ENCODE results near the gene GDPD5. TPM values are rescaled to one million over a fixed set of nuclear protein-coding genes. Genes with fewer than 3 reads are reported as not detected.

GDPD5 gene
- total RNA-seq, 4 donors from 2014 or later, result 9.6 to 52.9 (median 28.2) TPM

- DNase-seq, result no peak
- intact Hi-C loops (cut with DNase I; ENCODE audit: low total_unique reads), result no loop called here
These were observed 84.6 kb downstream of the GDPD5 start for GRCh38 chr11:75440960-75441803.

GRCh38 chr11:75439495-75440120 is 86.1 kb downstream of the GDPD5 start:
- Histone ChIP-seq H3K9me3 (no peaks in the 10 kb centered on the region), H3K27ac (no peak overlapping the region), H3K4me3 (no peak overlapping the region), H3K27me3 (no peaks in the 10 kb centered on the region), H3K4me1 (no peaks in the 10 kb centered on the region), H3K36me3 (no peaks in the 10 kb centered on the region)
- no peak for TF ChIP-seq CTCF (IDR thresholded peaks at IDR 0.05)
- intact Hi-C loops (cut with DNase I; ENCODE audit: low total_unique reads), result no loop called here
- DNase-seq, result no peak

More at GRCh38 chr11:75440960-75441803, 84.6 kb downstream of the GDPD5 start:
- Histone ChIP-seq H3K4me3 (no peak overlapping the region), H3K36me3 (no peaks in the 10 kb centered on the region), H3K9me3 (no peaks in the 10 kb centered on the region), H3K4me1 (no peaks in the 10 kb centered on the region), H3K27me3 (no peaks in the 10 kb centered on the region), H3K27ac (no peak overlapping the region)
- TF ChIP-seq CTCF (IDR thresholded peaks at IDR 0.05) (no peak), POLR2A (IDR thresholded peaks at IDR 0.05) (no peak)

GRCh38 chr11:75439026-75439425 is 86.7 kb downstream of the GDPD5 start:
- Histone ChIP-seq H3K4me1 (no peaks in the 10 kb centered on the region), H3K9me3 (no peaks in the 10 kb centered on the region), H3K36me3 (no peaks in the 10 kb centered on the region), H3K27me3 (no peaks in the 10 kb centered on the region), H3K4me3 (no peak overlapping the region), H3K27ac (no peak overlapping the region)
- intact Hi-C loops (cut with DNase I; ENCODE audit: low total_unique reads), result no loop called here
- no peak for DNase-seq
- TF ChIP-seq CTCF (IDR thresholded peaks at IDR 0.05) (no peak), POLR2A (IDR thresholded peaks at IDR 0.05) (no peak)

GRCh38 chr11:75437966-75438659 is 87.6 kb downstream of the GDPD5 start:
- TF ChIP-seq POLR2A (IDR thresholded peaks at IDR 0.05), result no peak
- no peak for TF ChIP-seq CTCF (IDR thresholded peaks at IDR 0.05)
- H3K36me3 ChIP-seq, result no peaks in the 10 kb centered on the region
- no peaks in the 10 kb centered on the region for H3K4me1 ChIP-seq
- no peaks in the 10 kb centered on the region for H3K9me3 ChIP-seq
- intact Hi-C loops (cut with DNase I; ENCODE audit: low total_unique reads), result no loop called here
- no peaks in the 10 kb centered on the region for H3K27me3 ChIP-seq
- no peak overlapping the region for H3K27ac ChIP-seq
- H3K4me3 ChIP-seq, result no peak overlapping the region
- DNase-seq, result no peak

- H3K4me1 ChIP-seq, result no peaks in the 10 kb centered on the region
- no peak overlapping the region for H3K27ac ChIP-seq
- DNase-seq, result no peak
- H3K27me3 ChIP-seq, result no peaks in the 10 kb centered on the region
- no peaks in the 10 kb centered on the region for H3K9me3 ChIP-seq
- H3K36me3 ChIP-seq, result no peaks in the 10 kb centered on the region
- intact Hi-C loops (cut with DNase I; ENCODE audit: low total_unique reads), result no loop called here
- no peak overlapping the region for H3K4me3 ChIP-seq
- TF ChIP-seq POLR2A (IDR thresholded peaks at IDR 0.05), result no peak
These were observed 88.9 kb downstream of the GDPD5 start for GRCh38 chr11:75436806-75437205.

Measured in uterus (tissue), 4 donors.